ENCODE measurements around the gene BBOF1.
"Not testable (repeated sequence)": the region's sequence is repeated elsewhere in the genome, so short reads cannot be mapped to it uniquely, and the experiment has no call there.

BBOF1 gene

GRCh38 chr14:74018586-74019407 lies at the start of gene BBOF1, which contains the start of gene ENTPD5:
Gene BBOF1 (plus strand): TSS chr14:74019349. CDS start chr14:74019479, 130 bp downstream.
Gene ENTPD5 (minus strand): TSS chr14:74019288. CDS start chr14:73988102, 31,186 bp downstream.
- in situ Hi-C loops (cut with HindIII; ENCODE audit: low sequenced_read_pairs), result no loop called here

- in situ Hi-C loops (cut with HindIII; ENCODE audit: low sequenced_read_pairs), result no loop called here
Measured at GRCh38 chr14:73973497-73973896, 45.7 kb upstream of the BBOF1 start.

- in situ Hi-C loops (cut with HindIII; ENCODE audit: low sequenced_read_pairs), result no loop called here
Measured at GRCh38 chr14:73976125-73976524, 43.0 kb upstream of the BBOF1 start.

- in situ Hi-C loops (cut with HindIII; ENCODE audit: low sequenced_read_pairs), result no loop called here
Measured at GRCh38 chr14:73977896-73978295, 41.3 kb upstream of the BBOF1 start.

GRCh38 chr14:73988065-73988464 lies 31.1 kb upstream of the BBOF1 start:
- in situ Hi-C loops (cut with HindIII; ENCODE audit: low sequenced_read_pairs), result no loop called here

GRCh38 chr14:73988656-73989055 lies 30.5 kb upstream of the BBOF1 start:
- in situ Hi-C loops (cut with HindIII; ENCODE audit: low sequenced_read_pairs), result not testable (repeated sequence)

- in situ Hi-C loops (cut with HindIII; ENCODE audit: low sequenced_read_pairs), result no loop called here
Measured at GRCh38 chr14:73991092-73991491, 28.1 kb upstream of the BBOF1 start.

- in situ Hi-C loops (cut with HindIII; ENCODE audit: low sequenced_read_pairs), result not testable (repeated sequence)
Measured at GRCh38 chr14:73994926-73995325, 24.2 kb upstream of the BBOF1 start.

- in situ Hi-C loops (cut with HindIII; ENCODE audit: low sequenced_read_pairs), result no loop called here
Measured at GRCh38 chr14:73995977-73996378, 23.2 kb upstream of the BBOF1 start.

- in situ Hi-C loops (cut with HindIII; ENCODE audit: low sequenced_read_pairs), result no loop called here
Measured at GRCh38 chr14:73996731-73997107, 22.4 kb upstream of the BBOF1 start.

- in situ Hi-C loops (cut with HindIII; ENCODE audit: low sequenced_read_pairs), result no loop called here
Measured at GRCh38 chr14:73997108-73997943, 21.8 kb upstream of the BBOF1 start.

GRCh38 chr14:73997944-73998447 lies 21.2 kb upstream of the BBOF1 start:
- in situ Hi-C loops (cut with HindIII; ENCODE audit: low sequenced_read_pairs), result no loop called here

GRCh38 chr14:73998726-73999125 lies 20.4 kb upstream of the BBOF1 start:
- in situ Hi-C loops (cut with HindIII; ENCODE audit: low sequenced_read_pairs), result no loop called here

- in situ Hi-C loops (cut with HindIII; ENCODE audit: low sequenced_read_pairs), result not testable (repeated sequence)
Measured at GRCh38 chr14:74005664-74006063, 13.5 kb upstream of the BBOF1 start.

GRCh38 chr14:74008843-74009499 lies 10.2 kb upstream of the BBOF1 start:
- in situ Hi-C loops (cut with HindIII; ENCODE audit: low sequenced_read_pairs), result no loop called here

- in situ Hi-C loops (cut with HindIII; ENCODE audit: low sequenced_read_pairs), result no loop called here
Measured at GRCh38 chr14:74014299-74014698, 4.8 kb upstream of the BBOF1 start.

- in situ Hi-C loops (cut with HindIII; ENCODE audit: low sequenced_read_pairs), result no loop called here
Measured at GRCh38 chr14:74015176-74015575, 4.0 kb upstream of the BBOF1 start.

GRCh38 chr14:74015963-74016362 lies 3.2 kb upstream of the BBOF1 start:
- in situ Hi-C loops (cut with HindIII; ENCODE audit: low sequenced_read_pairs), result no loop called here

- in situ Hi-C loops (cut with HindIII; ENCODE audit: low sequenced_read_pairs), result no loop called here
Measured at GRCh38 chr14:74018174-74018585, 969 bp upstream of the BBOF1 start.

GRCh38 chr14:74019408-74020137 lies 424 bp downstream of the BBOF1 start:
- in situ Hi-C loops (cut with HindIII; ENCODE audit: low sequenced_read_pairs), result no loop called here

Measured in endothelial cell of hepatic sinusoid (primary cell).